Measurements from ENCODE around the gene LDB1. TPM values are rescaled to one million over a fixed set of nuclear protein-coding genes. Genes with fewer than 3 reads are reported as not detected.
A peak's percentile ranks its signal among the peaks of the same experiment; 100 is the strongest.

Gene LDB1
- total and polyA plus RNA-seq, 10 of the 15 experiments (the other 5 are each of a cell fraction or from before 2014, with no cell fraction given), result 1.7 to 71.5 (median 36.9) TPM

- TF ChIP-seq, protein P1, sequence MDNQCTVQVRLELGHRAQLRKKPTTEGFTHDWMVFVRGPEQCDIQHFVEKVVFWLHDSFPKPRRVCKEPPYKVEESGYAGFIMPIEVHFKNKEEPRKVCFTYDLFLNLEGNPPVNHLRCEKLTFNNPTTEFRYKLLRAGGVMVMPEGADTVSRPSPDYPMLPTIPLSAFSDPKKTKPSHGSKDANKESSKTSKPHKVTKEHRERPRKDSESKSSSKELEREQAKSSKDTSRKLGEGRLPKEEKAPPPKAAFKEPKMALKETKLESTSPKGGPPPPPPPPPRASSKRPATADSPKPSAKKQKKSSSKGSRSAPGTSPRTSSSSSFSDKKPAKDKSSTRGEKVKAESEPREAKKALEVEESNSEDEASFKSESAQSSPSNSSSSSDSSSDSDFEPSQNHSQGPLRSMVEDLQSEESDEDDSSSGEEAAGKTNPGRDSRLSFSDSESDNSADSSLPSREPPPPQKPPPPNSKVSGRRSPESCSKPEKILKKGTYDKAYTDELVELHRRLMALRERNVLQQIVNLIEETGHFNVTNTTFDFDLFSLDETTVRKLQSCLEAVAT (IDR thresholded peaks at IDR 0.05), result peak; percentile 52; the same call in 1 of the 2 replicates
- peak; percentile 66; the same call in 1 of the 2 replicates for TF ChIP-seq MEF2A (IDR thresholded peaks at IDR 0.05; ENCODE audit: insufficient read depth, low read depth, low read length)
- peak; percentile 52; the same call in 1 of the 2 replicates for TF ChIP-seq TCF12 (IDR thresholded peaks at IDR 0.05; ENCODE audit: low read depth, low read length)
- TF ChIP-seq ATF3 (IDR thresholded peaks at IDR 0.05; ENCODE audit: borderline replicate concordance, extremely low read depth, low read depth, low read length), result peak; percentile 88; the same call in 1 of the 2 replicates
- no peak for TF ChIP-seq ZNF592 (IDR thresholded peaks at IDR 0.05)
- TF ChIP-seq SREBF1 (IDR thresholded peaks at IDR 0.05; ENCODE audit: low read length), result peak; percentile 57; the same call in 1 of the 2 replicates
- peak; percentile 93 for TF ChIP-seq MYC (IDR thresholded peaks at IDR 0.05; ENCODE audit: insufficient read depth, insufficient read length, insufficient replicate concordance, low read length, severe bottlenecking)
- TF ChIP-seq RAD21 (IDR thresholded peaks at IDR 0.05; ENCODE audit: insufficient read depth, low read depth, low read length), result no peak
- 0 out of 2 replicates have a peak, but pooled peaks have one; percentile 31 for TF ChIP-seq MTA2 (IDR thresholded peaks at IDR 0.05; ENCODE audit: low read depth)
- TF ChIP-seq RB1 (IDR thresholded peaks at IDR 0.05; ENCODE audit: borderline replicate concordance), result peak; percentile 100
- TF ChIP-seq USF2 (IDR thresholded peaks at IDR 0.05; ENCODE audit: borderline replicate concordance, low read depth, low read length), result no peak
- no peak for TF ChIP-seq KDM1A (IDR thresholded peaks at IDR 0.05; ENCODE audit: borderline replicate concordance)
- peak; percentile 23; the same call in 1 of the 2 replicates for TF ChIP-seq RAD51 (IDR thresholded peaks at IDR 0.05)
- TF ChIP-seq NFYA (IDR thresholded peaks at IDR 0.05; ENCODE audit: borderline replicate concordance, low read depth, low read length), result no peak
- TF ChIP-seq ZNF207 (IDR thresholded peaks at IDR 0.05; ENCODE audit: borderline replicate concordance), result peak; percentile 82; the same call in 1 of the 2 replicates
- peak; percentile 48 to 57; a peak in 1 of 4 replicates for TF ChIP-seq EP300 (IDR thresholded peaks at IDR 0.05; ENCODE audit: borderline replicate concordance in 1 of 2, control insufficient read depth in 1 of 2, low read depth in 2 of 2, low read length in 2 of 2)
- TF ChIP-seq SIX5 (IDR thresholded peaks at IDR 0.05; ENCODE audit: low read depth, low read length, severe bottlenecking), result peak; percentile 70
- TF ChIP-seq PML (IDR thresholded peaks at IDR 0.05; ENCODE audit: low read length), result peak; percentile 89
- peak; percentile 87 for TF ChIP-seq TAF1 (IDR thresholded peaks at IDR 0.05; ENCODE audit: borderline replicate concordance, low read depth, low read length)
- peak; percentile 73; the same call in 1 of the 2 replicates for TF ChIP-seq ZBED1 (IDR thresholded peaks at IDR 0.05; ENCODE audit: borderline replicate concordance)
- peak; percentile 18 for TF ChIP-seq SMAD1 (IDR thresholded peaks at IDR 0.05; ENCODE audit: low read depth, partially characterized antibody)
- TF ChIP-seq NFIC (IDR thresholded peaks at IDR 0.05; ENCODE audit: low read depth, low read length), result no peak
- no peak for TF ChIP-seq NFXL1 (IDR thresholded peaks at IDR 0.05; ENCODE audit: borderline replicate concordance)
These were observed 31.8 kb upstream of the LDB1 start, which contains the start of gene NOLC1 (continued) for GRCh38 chr10:102151774-102152544.

All from GM12878 (cell line).